Activated CD4-positive, alpha-beta T cell treated with anti-CD3 and anti-CD28 coated beads, Interleukin-2, Interleukin-6, amounts not matched to agents 100 ng/mL and 50 ng/mL, durations not matched to agents 16 hours and 8 hours (primary cell): Measurements from ENCODE around the gene RIN3.
"Not testable (repeated sequence)": the region's sequence is repeated elsewhere in the genome, so short reads cannot be mapped to it uniquely, and the experiment has no call there.

Experiments used
- DNase-seq: peaks from one replicate; pipeline ENCODE4 v3.0.0-alpha.2; 2020

The RIN3 gene

DNA sequence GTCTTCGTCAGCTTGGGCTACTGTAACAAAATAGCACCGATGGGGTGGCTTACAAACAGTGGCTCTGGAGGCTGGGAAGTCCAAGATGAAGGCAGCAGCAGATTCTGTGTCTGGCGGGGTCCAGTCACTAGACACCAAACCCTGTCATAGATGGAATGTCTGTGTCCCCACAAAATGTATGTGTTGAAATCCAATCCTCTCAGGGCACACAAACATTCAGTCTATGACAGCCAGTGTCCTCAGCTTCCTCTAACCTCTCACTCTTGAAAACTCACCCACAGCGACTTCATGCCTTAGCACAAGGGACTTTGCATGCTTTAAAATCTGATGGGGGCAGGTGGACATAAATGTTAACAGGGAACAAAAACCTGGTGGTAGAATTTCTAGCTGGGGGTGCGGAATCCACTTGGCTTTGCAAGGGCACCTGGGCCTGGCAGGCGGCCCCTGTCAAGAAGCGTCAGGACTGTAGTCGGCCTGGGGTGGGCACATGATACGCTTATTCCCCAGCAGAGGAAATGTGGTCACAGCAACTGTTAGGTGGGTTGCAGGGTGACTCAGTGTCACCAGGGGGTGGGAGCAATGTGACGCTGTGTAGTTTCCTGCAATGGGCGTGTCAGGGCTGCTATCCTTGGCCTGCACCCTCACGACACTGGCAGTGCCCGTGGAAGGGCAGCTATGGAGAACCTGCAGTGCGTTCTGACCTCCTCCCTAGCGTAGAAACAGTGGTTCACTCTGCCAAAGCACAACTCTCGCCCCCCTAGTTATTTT lies 17.7 kb downstream of the RIN3 start:
- peak; percentile 55 for DNase-seq

DNA sequence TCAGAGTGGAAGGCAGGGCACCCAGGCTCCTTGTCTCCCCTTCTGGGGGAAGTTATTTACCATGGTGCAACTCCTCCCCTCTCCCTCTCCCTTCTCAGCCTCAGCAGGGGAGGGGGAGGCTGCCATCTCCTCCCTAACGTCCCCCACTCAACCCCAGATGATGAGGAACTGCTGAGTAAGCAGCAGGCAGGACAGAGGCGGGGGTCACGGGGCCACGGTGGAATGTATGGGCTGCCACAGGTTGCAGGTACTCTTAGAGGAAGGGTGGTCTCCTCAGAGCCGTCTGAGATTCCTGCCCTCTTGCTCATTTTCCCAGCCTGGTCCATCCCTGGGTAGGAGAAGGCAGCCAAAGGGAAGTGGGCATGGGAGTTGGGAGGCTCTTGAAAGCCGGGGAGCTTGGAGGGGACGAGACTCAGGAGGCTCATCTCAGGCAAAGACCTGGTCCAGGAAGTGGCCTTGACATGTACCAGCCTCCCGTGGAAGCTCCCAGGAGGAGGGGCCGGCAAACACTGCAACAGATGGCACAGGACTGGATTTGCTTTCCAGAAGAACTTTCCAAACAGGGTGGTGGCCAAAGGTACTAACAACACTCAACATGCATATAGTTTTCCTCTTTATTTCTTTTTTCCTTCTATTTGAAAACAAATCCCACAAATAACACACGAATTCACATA lies 19.0 kb downstream of the RIN3 start:
- no peak for DNase-seq

DNA sequence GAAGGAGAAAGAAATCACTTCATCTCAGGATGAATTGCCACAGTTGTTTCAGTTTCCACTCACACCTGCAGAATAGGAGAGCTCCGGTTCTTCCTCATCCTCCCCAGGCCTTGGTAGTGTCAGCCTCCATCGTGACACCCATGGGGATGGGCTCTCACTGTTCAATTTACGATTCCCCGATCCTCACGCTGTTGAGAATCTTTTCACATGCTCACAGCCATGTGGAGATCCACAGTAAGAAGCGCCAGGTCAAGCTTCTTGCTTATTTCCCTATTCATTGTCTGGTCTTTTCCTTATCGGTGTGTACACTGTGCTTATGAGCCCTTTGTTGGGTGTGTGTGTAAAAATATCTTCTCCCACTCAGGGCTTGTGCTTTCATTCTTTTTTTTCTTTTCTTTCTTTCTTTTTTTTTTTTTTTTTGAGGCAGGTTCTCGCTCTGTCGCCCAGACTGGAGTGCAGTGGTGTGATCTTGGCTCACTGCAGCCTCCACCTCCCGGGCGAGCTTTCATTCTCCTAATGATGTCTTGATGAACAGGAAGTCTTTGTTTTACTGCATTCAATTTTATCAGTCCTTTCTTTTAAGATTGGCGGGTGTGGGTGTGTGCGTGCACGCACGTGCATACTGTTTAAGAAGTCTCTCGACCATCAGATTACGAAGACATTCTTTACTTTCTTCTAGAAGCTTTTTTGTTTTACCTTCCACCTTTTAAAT lies 21.5 kb downstream of the RIN3 start:
- DNase-seq = no peak

DNA sequence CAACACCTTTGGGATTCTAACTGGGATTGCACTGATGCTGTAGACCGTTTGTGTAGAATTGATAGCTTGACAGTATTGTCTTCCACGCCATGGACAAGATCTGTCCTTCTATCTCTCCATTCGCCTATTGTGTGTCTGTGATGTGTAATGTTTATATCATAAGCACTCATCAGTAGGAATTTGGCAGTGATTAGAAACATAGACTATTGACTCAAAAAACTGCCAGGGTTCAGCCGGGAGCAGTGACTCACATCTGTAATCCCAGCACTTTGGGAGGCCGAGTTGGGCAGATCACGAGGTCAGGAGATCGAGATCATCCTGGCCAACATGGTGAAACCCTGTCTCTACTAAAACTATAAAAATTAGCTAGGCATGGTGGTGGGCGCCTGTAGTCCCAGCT lies 22.6 kb downstream of the RIN3 start:
- not testable (repeated sequence) for DNase-seq

DNA sequence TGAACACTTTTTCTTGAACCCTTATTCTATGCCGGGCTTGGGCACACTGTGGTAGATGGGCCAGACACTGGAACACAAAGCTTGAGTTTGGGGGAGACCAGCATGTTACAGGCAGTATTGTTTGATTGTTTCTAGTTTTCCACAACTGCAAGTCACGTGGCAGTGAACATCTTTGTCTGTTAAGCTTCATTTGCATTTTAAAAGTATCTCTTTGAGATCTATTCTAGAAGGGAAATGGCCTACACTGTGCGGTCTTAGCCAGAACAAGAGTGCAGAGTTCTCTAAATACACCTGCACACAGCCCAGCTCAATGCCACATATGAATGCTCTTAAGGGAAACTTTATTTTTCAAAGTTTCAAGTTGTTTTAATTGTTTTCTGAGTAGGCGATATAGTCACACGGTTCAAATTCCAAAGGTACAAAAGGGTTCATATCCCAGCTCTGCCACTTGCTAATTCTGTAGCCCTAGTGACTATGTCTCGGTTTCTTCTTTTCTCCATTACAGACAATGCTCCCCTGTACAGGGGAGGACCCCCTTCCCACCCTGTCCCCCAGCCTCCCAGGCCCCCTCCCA lies 24.9 kb downstream of the RIN3 start:
- DNase-seq = no peak

- DNase-seq = no peak
Observed at GRCh38 chr14:92539419-92539818, 25.8 kb downstream of the RIN3 start.

- DNase-seq = no peak
Observed at GRCh38 chr14:92539875-92540274, 26.3 kb downstream of the RIN3 start.

DNA sequence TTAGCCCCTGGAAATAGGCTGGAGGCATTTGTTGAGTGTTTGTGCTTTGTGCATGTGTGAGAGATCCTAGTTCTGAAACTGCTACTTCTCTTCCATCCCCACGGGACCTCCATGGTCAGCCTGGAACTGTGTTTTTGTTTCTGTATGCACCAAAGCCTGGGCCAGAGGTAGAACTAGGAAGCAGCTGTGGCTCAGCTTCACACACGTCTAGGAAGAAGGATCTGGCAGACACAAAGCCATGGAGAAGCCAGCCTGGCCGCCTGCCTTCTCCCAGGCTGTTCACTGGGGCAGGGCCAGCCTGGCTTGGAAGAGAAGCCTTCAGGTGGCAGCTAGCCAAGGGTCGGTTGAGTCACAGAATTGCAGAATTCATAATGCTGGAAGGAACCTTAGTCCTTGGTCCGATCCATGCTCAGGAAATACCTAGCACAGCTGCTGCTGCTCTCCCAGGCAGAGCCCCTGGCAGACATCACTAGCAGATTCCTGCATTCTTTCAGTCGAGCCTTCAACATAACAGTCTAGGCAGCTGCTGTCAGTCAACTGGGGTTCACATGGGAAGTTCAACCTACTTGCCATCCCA lies 27.0 kb downstream of the RIN3 start:
- no peak for DNase-seq

- no peak for DNase-seq
Observed at GRCh38 chr14:92542766-92543554, 29.4 kb downstream of the RIN3 start.

DNA sequence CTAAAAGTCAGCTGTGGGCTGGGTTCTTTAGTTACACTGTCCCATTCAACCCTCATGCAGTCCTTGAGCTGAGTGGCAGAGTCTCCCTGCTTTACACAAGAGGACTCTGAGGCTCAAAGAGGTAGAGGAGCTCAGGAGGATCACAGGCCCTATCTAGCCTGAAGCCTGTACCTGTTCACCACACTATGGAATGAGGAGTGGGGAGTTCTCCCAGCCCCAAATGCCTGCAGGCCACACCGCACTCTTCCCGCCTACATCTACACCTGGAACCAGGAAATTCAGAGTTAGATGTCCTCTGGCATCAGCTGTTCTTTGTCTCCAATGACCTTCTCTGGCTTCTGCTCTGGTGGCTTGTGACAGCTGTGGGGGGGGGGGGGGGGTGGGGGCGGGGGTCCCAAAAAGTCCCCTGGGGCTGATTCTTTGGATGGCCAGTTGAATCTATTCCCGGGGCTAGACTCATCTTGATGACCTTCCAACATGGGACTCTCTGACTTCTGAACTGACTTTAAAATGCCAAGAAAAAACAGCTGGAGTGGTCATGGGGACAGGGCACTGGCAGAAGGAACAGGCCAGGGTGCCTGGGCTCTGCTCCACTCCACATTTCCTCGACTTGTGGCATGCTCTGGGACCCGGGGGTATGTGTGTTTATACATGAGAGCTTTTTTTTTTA lies 30.6 kb downstream of the RIN3 start:
- no peak for DNase-seq

GRCh38 chr14:92546347-92547053 lies 32.9 kb downstream of the RIN3 start:
- DNase-seq = no peak

- DNase-seq = no peak
Observed at GRCh38 chr14:92549105-92549858, 35.7 kb downstream of the RIN3 start.

DNA sequence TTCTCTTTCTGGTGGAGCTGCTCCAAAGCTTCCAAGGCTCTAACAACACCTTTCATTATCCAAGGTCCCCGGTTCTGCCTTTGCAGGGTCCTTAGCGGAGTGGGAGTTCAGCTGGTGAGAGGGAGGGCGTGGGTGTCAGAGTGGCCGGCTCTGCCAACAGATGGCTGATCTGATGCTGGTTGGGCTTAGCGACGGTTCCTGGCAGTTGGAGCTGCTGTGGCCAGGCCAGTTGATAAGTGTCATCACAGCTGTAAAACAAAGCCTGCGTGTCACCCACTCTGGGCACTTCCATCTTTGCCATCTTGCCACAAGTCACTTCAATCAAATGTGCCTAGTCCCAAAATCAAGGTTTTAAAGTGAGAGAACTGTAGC lies 36.3 kb downstream of the RIN3 start:
- DNase-seq = no peak

- peak; percentile 62 for DNase-seq
Observed at GRCh38 chr14:92551044-92551841, 37.7 kb downstream of the RIN3 start.

DNA sequence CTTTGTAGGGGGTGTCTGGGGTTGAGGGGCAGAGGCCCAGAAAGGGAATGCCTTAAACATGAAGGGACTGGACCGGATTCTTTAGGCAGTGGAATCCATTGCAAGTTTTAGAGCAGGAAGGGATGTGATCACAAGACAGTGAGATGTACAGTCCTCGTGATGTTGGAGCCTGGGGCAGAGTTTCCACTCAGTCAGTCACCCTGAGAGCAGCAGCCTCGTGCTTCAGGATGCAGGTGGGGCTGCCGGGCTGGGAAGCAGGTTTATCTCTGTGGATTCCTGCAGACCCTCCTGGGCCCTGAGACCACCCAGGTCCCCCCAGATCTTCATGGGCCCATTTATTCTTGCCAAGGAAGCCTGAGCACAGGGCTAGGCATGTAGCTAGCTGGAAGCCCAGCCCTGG lies 38.5 kb downstream of the RIN3 start:
- no peak for DNase-seq

- DNase-seq = no peak
Observed at GRCh38 chr14:92553438-92553837, 39.9 kb downstream of the RIN3 start.

DNA sequence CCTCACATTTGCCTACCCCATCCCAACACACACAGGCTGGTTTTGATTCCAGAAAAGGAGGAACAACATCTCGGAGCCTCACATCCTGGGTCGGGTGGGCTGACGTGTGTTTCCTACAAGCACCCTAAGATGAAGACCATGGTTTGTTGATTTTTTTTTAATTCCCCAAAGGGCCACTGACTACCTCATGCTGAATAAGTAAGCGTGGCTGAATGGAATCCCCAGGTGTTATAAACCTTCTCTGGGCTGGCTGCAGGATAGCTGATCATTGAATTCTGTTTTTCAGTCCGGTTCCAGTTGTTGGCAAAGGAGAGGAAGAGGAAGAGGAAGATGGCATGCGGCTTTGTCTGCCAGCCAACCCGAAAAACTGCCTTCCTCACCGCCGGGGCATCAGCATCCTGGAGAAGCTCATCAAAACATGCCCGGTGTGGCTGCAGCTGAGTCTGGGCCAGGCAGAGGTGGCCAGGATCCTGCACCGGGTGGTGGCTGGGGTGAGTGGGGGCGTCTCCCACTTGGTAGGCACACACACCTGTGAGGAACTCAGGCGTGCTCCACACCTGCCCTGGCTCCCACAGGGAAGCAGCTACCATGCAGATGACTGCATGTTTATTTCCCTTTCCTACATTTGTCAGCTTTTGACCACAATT lies 42.0 kb downstream of the RIN3 start:
- no peak for DNase-seq

- no peak for DNase-seq
Observed at GRCh38 chr14:92556255-92556741, 42.7 kb downstream of the RIN3 start.
